Mesodermal cell (in vitro differentiated cells): ENCODE data around the gene ADISSP.

Experiments used
- H3K27ac ChIP-seq: 2 replicates; pipeline ENCODE4 v1.7.0; 2013; ENCODE audit warnings: mild to moderate bottlenecking, low read depth, low read length, moderate library complexity; ENCODE audit not compliant: severe bottlenecking
- H3K36me3 ChIP-seq: 2 replicates; pipeline ENCODE4 v1.7.1; 2013; ENCODE audit warnings: mild to moderate bottlenecking, low read length, moderate library complexity; ENCODE audit not compliant: control insufficient read depth, insufficient read depth
- H3K4me1 ChIP-seq: one replicate; pipeline ENCODE4 v1.7.1; 2013; ENCODE audit warnings: mild to moderate bottlenecking, low read length; ENCODE audit not compliant: insufficient read depth, control insufficient read depth, poor library complexity, severe bottlenecking
- H3K4me3 ChIP-seq: 2 replicates; pipeline ENCODE4 v1.7.0; 2013; ENCODE audit warnings: low read length, control low read depth, mild to moderate bottlenecking; ENCODE audit not compliant: insufficient read depth, poor library complexity, severe bottlenecking; ENCODE audit errors: extremely low read depth
- H3K9me3 ChIP-seq: 2 replicates; pipeline ENCODE4 v1.7.1; 2013; ENCODE audit warnings: mild to moderate bottlenecking, low read length, moderate library complexity; ENCODE audit not compliant: control insufficient read depth
- WGBS, 2 experiments: methylation state at CpG; one replicate each; pipeline ENCODE4 v1.1.5; 2013; ENCODE audit warnings: missing lambda C conversion rate in 2 of 2; ENCODE audit not compliant: insufficient coverage in 2 of 2; 5-methylcytosine and 5-hydroxymethylcytosine counted together

The ADISSP gene

GRCh38 chr20:3710703-3711483, 56.7 kb downstream of the ADISSP start:
- 33 to 81% methylated on average over 7 to 9 of the region's 18 CpGs for WGBS, 2 experiments
- Histone ChIP-seq H3K36me3 (no peaks in the 10 kb centered on the region), H3K9me3 (no peaks in the 10 kb centered on the region), H3K4me1 (no peaks in the 10 kb centered on the region), H3K27ac (no peak overlapping the region), H3K4me3 (no peak overlapping the region)

GRCh38 chr20:3710011-3710466, 57.5 kb downstream of the ADISSP start:
- no peak overlapping the region for H3K4me3 ChIP-seq
- H3K27ac ChIP-seq = no peak overlapping the region
- no peaks in the 10 kb centered on the region for H3K9me3 ChIP-seq
- no peaks in the 10 kb centered on the region for H3K4me1 ChIP-seq
- H3K36me3 ChIP-seq = no peaks in the 10 kb centered on the region
- WGBS, 2 experiments = 84 to 88% methylated on average over 5 to 6 of the region's 6 CpGs

DNA sequence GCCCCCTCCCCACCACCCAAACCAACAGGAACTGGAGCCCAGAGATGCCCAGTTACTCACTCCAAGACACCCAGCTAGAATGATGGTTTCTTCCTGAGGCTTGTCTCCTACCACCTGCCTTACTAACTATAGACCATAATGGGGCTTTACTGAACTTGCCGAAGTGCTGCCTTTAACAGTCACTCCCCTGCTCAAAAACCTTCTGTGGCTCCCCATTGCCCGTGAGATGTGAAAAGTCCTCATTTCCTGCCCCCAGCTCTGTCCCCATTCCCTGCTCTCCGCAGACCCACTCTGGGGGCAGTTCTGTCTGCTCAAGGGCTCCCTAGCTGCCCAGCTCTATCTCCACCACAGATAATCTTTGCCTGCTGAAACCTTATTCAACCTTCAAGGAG, 60.0 kb downstream of the ADISSP start:
- Histone ChIP-seq H3K4me3 (no peak overlapping the region), H3K36me3 (no peaks in the 10 kb centered on the region), H3K4me1 (no peaks in the 10 kb centered on the region), H3K9me3 (no peaks in the 10 kb centered on the region), H3K27ac (no peak overlapping the region)
- 76 to 92% methylated on average over 3 of the region's 3 CpGs for WGBS, 2 experiments

DNA sequence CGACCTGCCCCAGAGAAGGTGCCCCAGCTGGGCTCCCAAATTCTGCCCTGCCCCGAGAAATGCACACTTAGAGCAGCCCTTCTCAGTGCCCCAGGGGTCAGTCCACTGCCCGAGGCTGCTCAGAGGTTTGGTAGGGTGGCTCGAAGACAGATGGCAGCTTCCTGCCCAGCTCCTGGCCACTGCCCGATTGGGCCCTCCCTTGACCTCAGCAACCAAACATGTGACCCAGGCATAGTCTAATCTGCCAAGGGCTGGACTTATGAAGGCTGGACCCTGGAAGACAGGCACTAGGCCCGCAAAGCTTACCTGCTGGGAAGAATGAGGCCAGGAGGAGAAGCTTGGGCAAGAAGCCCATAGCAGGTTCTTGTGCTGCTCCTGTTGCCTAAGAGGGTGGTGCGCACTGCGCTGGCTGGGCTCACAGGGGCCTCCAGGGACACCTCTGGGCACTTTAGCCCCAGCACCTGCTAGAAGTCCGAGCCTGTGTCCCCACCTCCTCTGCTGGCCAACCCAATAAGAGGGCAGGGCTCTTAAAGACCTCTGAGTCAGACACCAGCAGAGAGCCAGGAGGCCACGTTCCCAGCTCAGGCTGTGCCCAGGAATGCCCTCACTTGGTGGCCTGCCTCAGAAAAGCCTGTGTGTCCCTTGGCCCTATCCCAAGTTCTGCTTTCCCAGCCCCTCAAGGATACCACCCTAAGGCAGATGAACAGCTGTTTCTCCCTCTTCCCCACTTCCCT, 60.6 kb downstream of the ADISSP start:
- Histone ChIP-seq H3K4me1 (no peaks in the 10 kb centered on the region), H3K4me3 (no peak overlapping the region), H3K9me3 (no peaks in the 10 kb centered on the region), H3K27ac (no peak overlapping the region), H3K36me3 (no peaks in the 10 kb centered on the region)
- WGBS, 2 experiments = 80 to 81% methylated on average over 7 to 9 of the region's 10 CpGs

- WGBS, 2 experiments = 92 to 95% methylated on average over 21 to 24 of the region's 31 CpGs
- H3K4me1 ChIP-seq = no peaks in the 10 kb centered on the region
- no peaks in the 10 kb centered on the region for H3K36me3 ChIP-seq
- no peak overlapping the region for H3K4me3 ChIP-seq
- no peak overlapping the region for H3K27ac ChIP-seq
- H3K9me3 ChIP-seq = no peaks in the 10 kb centered on the region
Measured at GRCh38 chr20:3705970-3706739, 61.4 kb downstream of the ADISSP start.

DNA sequence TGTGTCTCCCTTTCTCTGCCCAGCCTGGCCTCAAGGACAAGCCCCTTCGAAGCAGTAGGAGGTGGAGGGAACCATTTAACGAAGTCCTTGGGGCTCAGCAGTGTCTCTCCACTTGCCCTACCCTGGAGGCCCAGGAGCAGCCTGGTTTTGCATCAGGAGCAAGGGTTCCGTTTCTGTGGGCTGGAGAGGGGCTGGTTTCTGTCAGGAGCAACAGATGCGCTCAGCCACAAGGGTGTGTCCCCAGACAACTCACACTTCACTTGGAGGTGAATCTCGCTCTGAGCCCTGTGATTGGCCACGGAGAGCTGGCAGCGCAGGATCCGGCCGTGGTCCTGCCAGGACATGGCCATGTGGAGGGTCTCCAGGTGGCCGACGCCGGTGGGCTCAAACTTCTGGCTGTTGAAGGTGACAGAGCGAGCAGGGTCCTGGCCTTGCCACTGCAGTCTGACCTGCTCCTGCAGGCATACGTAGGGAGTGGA, 62.0 kb downstream of the ADISSP start:
- no peaks in the 10 kb centered on the region for H3K9me3 ChIP-seq
- H3K4me1 ChIP-seq = no peaks in the 10 kb centered on the region
- H3K36me3 ChIP-seq = no peaks in the 10 kb centered on the region
- no peak overlapping the region for H3K27ac ChIP-seq
- 81 to 88% methylated on average over 10 to 13 of the region's 14 CpGs for WGBS, 2 experiments
- H3K4me3 ChIP-seq = no peak overlapping the region

GRCh38 chr20:3704087-3704486, 63.5 kb downstream of the ADISSP start:
- no peak overlapping the region for H3K4me3 ChIP-seq
- H3K4me1 ChIP-seq = no peaks in the 10 kb centered on the region
- no peaks in the 10 kb centered on the region for H3K9me3 ChIP-seq
- H3K27ac ChIP-seq = no peak overlapping the region
- no peaks in the 10 kb centered on the region for H3K36me3 ChIP-seq
- whole genome bisulfite sequencing, 2 experiments = 89 to 90% methylated on average over 5 of the region's 5 CpGs
